Motor neuron (in vitro differentiated cells): ENCODE results near the gene ACO2. TPM values are rescaled to one million over a fixed set of nuclear protein-coding genes. Genes with fewer than 3 reads are reported as not detected.

Experiments
- ATAC-seq, 8 experiments: fragments of 200-7000 bp; cut with Tn5 transposase; replicated peaks in 6 of 8; 2 replicates each; pipeline ENCODE4 v1.8.0; 2021; ENCODE audit warnings: mild to moderate bottlenecking in 8 of 8, moderate library complexity in 8 of 8
- H3K27ac ChIP-seq, 2 donors: fragments of 250-450 bp; sonication (Bioruptor Pico); 2 replicates each; pipeline ENCODE4 v1.9.0; 2021; ENCODE audit warnings: antibody characterized with exemption in 2 of 2, mild to moderate bottlenecking in 2 of 2, moderate library complexity in 1 of 2
- H3K4me1 ChIP-seq, 2 donors: fragments of 250-450 bp; sonication (Bioruptor Pico); replicated peaks in 1 of 2; 2 replicates each; pipeline ENCODE4 v1.6.1; 2021; ENCODE audit warnings: antibody characterized with exemption in 2 of 2, mild to moderate bottlenecking in 2 of 2, moderate library complexity in 1 of 2
- H3K4me3 ChIP-seq, 5 donors: fragments of 250-450 bp; sonication (Bioruptor Pico); 2 replicates each; pipeline ENCODE4 v1.9.0; 2021; ENCODE audit warnings: antibody characterized with exemption in 5 of 5, mild to moderate bottlenecking in 5 of 5, moderate library complexity in 4 of 5
- WGBS, 10 experiments: fragments of 450-650 bp; shearing (Covaris generic); methylation state at CpG; one replicate each; pipeline ENCODE4 v1.0.0; 2022; 5-methylcytosine and 5-hydroxymethylcytosine counted together
- in situ Hi-C, 9 experiments: fragments of 400-800 bp; cut with MboI; loops; one replicate each; pipeline ENCODE4 v1.15.0; 2021; ENCODE audit warnings: low sequenced_read_pairs in 9 of 9, low pct_unique_long_range_greater_than_20kb in 2 of 9; ENCODE audit not compliant: unreplicated experiment in 9 of 9
- total RNA-seq, 8 experiments: library from RNA; unstranded; fragments of 300-600 nt; gene quantifications; 2 replicates each; pipeline versions ENCODE4 v1.2.3 to v1.2.4, GENCODE V29; 2022

Gene ACO2
- total RNA-seq, 8 experiments from 2014 or later: 59.9 to 182 (median 83.6) TPM

DNA sequence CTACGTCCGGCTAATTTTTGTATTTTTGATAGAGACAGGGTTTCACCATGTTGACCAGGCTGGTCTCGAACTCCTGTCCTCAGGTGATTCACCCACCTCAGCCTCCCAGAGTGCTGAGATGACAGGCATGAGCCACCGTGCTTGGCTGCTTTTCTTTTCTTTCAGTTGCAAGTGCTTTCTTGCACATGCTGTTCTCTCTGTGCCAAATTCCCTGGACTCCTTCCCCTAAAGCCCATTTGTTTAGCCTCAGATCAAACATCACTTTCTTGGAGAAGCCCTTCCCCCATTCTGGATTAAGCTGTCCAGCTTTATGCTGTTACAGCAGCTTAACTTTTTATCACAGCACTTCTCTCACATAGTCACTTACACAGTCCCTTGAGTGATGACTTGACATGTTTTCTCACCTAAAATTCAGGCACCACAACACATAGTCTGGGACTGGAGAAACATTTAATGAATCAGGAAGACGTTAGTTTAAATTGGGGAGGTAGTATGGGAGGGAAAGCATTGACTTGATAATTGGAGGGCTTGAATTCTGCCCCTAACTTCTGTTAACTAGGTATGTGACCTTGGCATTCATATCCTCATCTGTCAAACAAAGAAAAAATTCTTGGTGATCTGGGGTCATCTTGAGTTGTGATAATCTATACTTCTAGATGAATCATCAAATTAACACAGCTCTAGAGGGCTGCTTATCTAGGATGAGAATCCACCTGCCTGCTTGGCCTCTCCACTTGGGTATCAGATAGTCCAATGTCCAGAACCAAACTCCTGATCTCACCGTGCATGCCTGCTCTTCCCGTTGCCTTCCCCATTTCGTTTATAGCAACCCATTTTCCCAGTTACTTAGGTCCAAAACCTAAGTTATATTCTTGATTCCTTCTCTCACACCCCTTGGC, 18.4 kb downstream of the ACO2 start:
- in situ Hi-C loops: no loop called here
- ATAC-seq: no peak
- no peaks in the 10 kb centered on the region for H3K4me1 ChIP-seq
- no peak overlapping the region for H3K27ac ChIP-seq
- WGBS, 10 experiments: 82 to 100% (median 91%) methylated on average over 1 to 8 of the region's 8 CpGs; no CpG with 5 or more reads in 3 of the 10 experiments
- H3K4me3 ChIP-seq: no peak overlapping the region

DNA sequence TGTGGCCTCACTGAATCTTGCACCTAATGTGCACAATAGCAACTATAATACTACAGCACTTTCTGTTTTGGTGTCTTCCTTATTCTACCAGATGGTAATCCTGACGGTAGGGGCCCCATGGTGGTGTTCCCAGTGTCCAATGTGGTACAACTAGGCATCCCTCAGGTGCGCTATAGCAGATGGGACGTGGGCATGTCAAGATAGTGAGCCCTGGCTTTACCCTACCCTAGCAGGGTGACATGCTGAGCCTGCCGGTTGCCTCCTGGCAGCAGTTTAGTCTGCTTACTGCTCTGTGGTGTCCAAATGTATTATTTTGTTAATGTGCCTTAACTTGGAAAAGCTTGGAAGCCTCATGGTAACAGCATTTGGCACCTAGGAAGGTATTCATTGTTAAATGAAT, 19.2 kb downstream of the ACO2 start:
- no peak for ATAC-seq
- no peaks in the 10 kb centered on the region for H3K4me1 ChIP-seq
- no peak overlapping the region for H3K27ac ChIP-seq
- in situ Hi-C loops: no loop called here
- no peak overlapping the region for H3K4me3 ChIP-seq
- WGBS, 10 experiments: 56 to 100% (median 84%) methylated on average over 1 to 4 of the region's 4 CpGs; no CpG with 5 or more reads in 2 of the 10 experiments

DNA sequence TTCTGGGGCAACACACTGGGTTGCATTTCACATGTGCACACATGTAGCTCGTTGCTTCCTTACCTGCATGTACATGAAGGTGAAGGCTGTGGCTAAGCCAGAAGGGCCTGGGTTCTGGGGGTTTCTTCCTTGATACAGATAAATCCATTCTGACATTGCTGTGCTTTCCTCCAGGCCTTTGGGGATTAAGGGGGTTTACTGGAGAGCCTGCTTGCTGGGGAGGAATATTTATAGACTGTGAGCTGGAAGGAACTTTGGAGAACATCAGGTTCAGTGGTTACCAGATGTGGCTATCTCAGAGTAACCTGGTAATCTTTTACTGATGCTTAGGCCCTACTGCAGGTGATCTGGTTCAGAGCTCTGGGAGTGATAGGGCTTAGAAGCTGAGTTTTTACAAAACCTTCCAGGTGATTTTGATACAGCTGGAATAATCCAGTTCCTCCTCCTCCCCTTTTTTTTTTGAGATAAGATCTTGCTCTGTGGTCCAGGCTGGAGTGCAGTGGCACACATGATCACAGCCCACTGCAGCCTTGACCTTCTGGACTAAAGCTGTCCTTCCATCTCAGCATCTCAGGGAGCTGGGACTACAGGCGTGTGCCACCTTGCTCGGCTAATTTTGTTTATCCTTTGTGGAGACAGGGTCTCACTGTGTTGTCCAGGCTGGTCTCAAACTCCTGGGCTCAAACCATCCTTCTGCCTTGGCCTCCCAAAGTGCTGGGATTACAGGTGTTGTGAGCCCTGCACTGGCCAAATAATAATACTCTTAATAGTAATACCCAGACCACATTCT, 19.9 kb downstream of the ACO2 start:
- Histone ChIP-seq H3K27ac (no peak overlapping the region), H3K4me1 (no peaks in the 10 kb centered on the region), H3K4me3 (no peak overlapping the region)
- WGBS, 10 experiments: 50 to 93% methylated on average over 2 of the region's 3 CpGs; no CpG with 5 or more reads in 8 of the 10 experiments
- in situ Hi-C loops: no loop called here
- ATAC-seq: no peak

DNA sequence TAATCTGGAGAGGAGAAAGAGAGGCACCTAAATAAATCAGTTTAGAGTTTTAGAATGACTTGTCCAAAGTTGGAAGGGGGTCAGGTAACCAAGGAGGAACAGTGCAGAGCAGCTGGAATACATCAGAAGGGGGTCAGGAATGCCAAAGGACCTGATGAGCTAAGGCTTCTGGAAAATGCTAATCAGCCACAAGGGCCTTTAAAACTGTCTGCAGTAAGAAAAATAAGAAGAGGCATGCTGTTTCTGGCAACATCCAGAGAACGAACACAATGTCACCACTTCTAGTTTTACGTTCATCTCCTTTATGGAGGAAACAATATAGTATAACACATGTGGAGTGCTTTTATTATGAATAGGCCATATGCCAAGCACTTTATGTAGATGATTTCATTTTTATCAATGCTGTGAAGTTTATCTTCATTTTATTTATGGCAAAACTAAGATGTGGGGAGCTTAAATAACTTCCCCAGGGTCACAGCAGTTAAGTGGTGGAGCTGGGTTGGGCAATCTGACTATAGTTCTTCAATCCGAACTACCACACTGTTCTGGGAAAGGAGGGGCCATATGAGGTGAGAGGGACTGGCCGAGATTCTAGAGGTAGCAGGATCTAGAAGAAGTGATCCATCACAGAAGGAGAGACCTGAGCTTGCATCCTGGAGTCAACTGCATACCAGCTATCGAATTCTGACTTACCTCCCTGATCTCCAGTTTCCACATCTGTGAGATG, 22.6 kb downstream of the ACO2 start:
- 35 to 100% (median 90%) methylated on average over 1 to 5 of the region's 5 CpGs; no CpG with 5 or more reads in 1 of the 10 experiments for WGBS, 10 experiments
- in situ Hi-C loops: no loop called here
- H3K27ac ChIP-seq: no peak overlapping the region
- H3K4me3 ChIP-seq: no peak overlapping the region
- peak in 4 of 8 experiments; percentile 48 to 71 (median 58) for ATAC-seq
- no peaks in the 10 kb centered on the region for H3K4me1 ChIP-seq

DNA sequence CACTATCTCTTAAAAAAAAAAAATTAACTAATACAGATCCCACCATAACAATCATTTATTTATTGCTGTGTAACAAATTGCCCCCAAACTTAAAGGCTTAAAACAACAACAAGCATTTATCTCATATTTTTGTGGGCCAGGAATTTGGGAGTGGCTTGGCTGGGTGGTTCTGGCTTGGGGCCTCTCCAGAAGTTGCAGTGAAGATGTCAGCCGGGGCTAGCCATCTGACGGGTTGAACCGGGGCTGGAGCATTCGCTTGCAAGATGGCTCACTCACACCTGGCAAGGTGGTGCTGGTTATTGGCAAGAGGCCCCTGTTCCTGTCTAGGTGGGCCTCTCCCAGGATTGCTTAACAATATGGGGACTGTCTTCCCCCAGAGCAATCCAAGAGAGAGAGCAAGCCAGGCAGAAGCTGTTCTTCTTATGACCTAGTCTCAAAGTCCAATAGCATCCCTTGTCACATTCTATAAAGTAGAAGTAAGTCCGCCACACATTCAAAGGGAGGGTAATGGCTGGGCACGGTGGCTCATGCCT, 29.5 kb downstream of the ACO2 start:
- no peak overlapping the region for H3K27ac ChIP-seq
- ATAC-seq: peak in 2 of 8 experiments; percentile 34 to 60
- H3K4me1 ChIP-seq: no peaks in the 10 kb centered on the region
- 41 to 100% (median 94%) methylated on average over 1 to 3 of the region's 6 CpGs; no CpG with 5 or more reads in 4 of the 10 experiments for WGBS, 10 experiments
- in situ Hi-C loops: no loop called here
- no peak overlapping the region for H3K4me3 ChIP-seq

DNA sequence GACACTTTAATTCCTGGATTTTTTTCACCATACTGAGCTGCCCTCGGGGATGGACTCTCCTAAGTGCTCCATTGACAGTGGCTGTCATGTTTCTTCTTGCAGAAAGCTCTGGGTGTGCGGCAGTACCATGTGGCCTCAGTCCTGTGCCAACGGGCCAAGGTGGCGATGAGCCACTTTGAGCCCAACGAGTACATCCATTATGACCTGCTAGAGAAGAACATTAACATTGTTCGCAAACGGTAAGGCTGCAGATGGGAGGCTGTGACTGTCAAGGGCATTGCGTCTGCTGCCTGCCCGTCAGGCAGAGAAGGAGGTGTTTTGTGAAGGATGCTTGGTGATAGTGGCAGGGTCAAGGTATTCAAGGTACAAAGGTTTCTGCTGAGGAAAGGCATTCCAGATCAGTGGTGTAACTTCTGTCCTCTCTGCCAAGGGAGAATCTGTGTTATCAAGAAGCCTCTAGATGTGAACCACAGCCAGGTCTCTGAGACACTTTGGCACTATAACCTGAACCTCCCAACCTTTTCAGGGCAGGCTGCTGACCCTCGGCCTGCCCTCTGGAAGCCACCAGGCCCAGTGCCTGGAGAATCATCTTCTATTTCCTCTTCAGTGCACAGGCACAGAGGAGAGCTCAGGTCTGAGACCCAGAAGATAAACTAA, 30.8 kb downstream of the ACO2 start:
- 90 to 100% (median 100%) methylated on average over 1 to 10 of the region's 10 CpGs; no CpG with 5 or more reads in 7 of the 10 experiments for WGBS, 10 experiments
- ATAC-seq: no peak
- H3K4me3 ChIP-seq: no peak overlapping the region
- in situ Hi-C loops: loop anchor here in 1 of 9 experiments (10.0 kb wide), 1 partner anchor 95 kb away; no protein-coding TSS in a partner anchor
- no peak overlapping the region for H3K27ac ChIP-seq
- no peaks in the 10 kb centered on the region for H3K4me1 ChIP-seq

DNA sequence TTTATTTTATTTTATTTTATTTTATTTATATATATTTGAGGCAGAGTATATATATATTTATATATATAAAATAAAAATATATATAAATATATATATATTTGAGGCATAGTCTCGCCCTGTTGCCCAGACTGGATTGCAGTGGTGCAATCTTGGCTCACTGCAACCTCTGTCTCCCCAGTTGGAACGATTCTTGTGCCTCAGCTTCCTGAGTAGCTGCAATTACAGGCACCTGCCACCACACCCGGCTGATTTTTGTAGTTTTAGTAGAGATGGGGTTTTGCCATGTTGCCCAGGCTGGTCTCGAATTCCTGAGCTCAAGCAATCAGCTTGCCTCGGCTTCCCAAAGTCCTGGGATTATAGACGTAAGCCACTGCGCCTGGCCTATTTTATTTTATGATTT, 31.4 kb downstream of the ACO2 start:
- Histone ChIP-seq H3K4me3 (no peak overlapping the region), H3K4me1 (no peaks in the 10 kb centered on the region), H3K27ac (no peak overlapping the region)
- in situ Hi-C loops: loop anchor here in 1 of 9 experiments (10.0 kb wide), 1 partner anchor 96 kb away; no protein-coding TSS in a partner anchor
- ATAC-seq: no peak
- WGBS, 10 experiments: 90 to 100% (median 95%) methylated on average over 1 to 4 of the region's 7 CpGs; no CpG with 5 or more reads in 4 of the 10 experiments

DNA sequence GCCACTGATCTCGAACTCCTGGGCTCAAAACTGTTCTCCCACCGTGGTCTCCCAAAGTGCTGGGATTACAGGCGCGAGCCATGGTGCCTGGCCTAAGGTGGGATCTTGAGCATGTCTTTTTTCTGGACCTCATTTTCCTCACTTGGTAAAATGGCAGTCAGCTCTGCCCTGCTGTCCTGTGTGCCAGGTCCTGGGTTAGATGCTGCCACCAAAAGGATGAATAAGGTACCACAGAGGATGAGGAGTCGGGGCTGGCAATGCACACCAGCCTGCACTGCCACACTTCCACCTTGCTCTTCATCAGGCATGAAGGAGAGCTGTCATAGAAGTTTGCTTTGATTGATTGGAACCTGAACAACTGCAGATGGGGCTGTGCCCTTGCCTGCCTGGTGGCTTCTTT, 32.3 kb downstream of the ACO2 start:
- Histone ChIP-seq H3K27ac (no peak overlapping the region), H3K4me1 (no peaks in the 10 kb centered on the region), H3K4me3 (no peak overlapping the region)
- 80 to 100% (median 93%) methylated on average over 1 to 3 of the region's 5 CpGs; no CpG with 5 or more reads in 5 of the 10 experiments for WGBS, 10 experiments
- peak in 3 of 8 experiments; percentile 38 to 60 (median 52) for ATAC-seq
- in situ Hi-C loops: loop anchor here in 1 of 9 experiments (10.0 kb wide), 1 partner anchor 96 kb away; no protein-coding TSS in a partner anchor

DNA sequence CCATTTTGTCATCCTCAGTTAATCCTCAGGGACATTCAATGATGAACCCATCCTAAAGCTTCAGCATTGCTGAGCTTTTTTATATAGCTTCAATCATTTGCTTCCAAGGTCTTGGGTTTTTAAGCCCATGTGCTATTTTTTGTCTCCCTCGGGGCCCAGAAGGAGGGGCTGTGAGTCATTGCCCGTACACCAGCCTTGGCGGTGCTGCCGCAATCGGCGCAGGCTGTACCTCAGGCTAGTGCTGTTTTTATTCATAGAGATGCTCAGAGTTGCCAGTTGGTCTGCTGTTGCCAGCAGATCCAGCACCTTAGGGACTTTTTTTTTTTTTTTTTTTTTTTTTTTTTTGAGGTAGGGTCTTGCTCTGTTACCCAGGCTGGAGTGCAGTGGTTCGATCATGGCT, 35.5 kb downstream of the ACO2 start:
- 60 to 100% (median 94%) methylated on average over 1 to 6 of the region's 7 CpGs; no CpG with 5 or more reads in 5 of the 10 experiments for WGBS, 10 experiments
- H3K4me1 ChIP-seq: no peaks in the 10 kb centered on the region
- no peak overlapping the region for H3K4me3 ChIP-seq
- H3K27ac ChIP-seq: no peak overlapping the region
- ATAC-seq: peak in 3 of 8 experiments; percentile 41 to 90 (median 86)
- in situ Hi-C loops: loop anchor here in 1 of 9 experiments (10.0 kb wide), 1 partner anchor 100 kb away; no protein-coding TSS in a partner anchor

DNA sequence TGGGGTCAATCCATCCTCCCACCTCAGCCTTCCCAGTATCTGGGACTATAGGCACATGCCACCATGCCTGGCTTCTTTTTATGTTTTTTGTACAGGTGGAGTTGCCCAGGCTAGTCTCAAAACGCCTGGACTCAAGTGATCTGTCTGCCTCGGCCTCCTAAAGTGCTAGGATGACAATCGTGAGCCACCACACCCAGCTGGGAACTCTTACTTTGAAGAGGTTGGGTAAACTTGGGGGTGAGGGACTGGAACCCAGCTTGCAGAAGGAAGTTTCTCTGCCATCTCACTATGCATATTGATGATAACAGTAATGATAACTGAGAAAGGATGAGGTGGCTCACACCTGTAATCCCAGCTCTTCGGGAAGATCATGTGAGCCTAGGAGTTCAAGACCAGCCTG, 35.9 kb downstream of the ACO2 start:
- no peak for ATAC-seq

DNA sequence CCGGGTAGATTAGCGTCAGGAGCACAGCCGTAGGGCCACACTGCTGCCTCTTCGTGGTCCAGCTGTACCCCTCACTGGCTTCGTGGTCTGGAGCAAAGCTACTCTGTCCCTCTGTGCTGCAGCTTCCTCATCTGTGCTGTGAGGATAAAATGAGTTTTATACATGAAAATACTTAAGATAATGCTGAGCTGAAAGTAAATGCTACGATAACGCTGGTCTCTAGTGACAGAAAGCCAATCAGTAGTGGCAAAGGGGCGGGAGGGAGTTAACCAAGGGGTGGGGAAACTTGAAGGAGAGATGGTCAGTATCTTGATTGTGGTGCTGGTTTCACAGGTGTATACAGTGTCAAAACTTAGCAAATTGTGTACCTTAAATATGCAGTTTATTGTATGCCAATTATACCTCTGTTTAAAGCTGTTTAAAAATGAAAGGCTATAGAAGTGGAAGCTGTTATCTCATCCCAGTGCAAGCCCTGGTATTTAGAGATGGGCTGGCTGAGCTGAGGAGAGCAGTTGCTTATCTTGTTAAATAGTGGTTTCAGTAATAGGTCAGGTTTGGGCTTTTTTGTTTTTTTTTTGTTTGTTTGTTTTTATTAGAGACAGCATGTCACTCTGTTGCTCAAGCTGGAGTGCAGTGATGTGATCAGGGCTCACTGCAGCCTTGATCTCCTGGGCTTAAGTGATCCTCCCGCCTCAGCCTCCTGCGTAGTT, 36.7 kb downstream of the ACO2 start:
- in situ Hi-C loops: loop anchor here in 1 of 9 experiments (10.0 kb wide), 1 partner anchor 101 kb away; no protein-coding TSS in a partner anchor
- Histone ChIP-seq H3K27ac (no peak overlapping the region), H3K4me3 (no peak overlapping the region), H3K4me1 (no peaks in the 10 kb centered on the region)
- ATAC-seq: no peak
- WGBS, 10 experiments: 60 to 100% (median 98%) methylated on average over 1 to 8 of the region's 10 CpGs; no CpG with 5 or more reads in 2 of the 10 experiments

More for the DNA sequence above, 35.9 kb downstream of the ACO2 start:
- no peak overlapping the region for H3K27ac ChIP-seq
- H3K4me1 ChIP-seq: no peaks in the 10 kb centered on the region
- in situ Hi-C loops: loop anchor here in 1 of 9 experiments (10.0 kb wide), 1 partner anchor 100 kb away; no protein-coding TSS in a partner anchor
- 80 to 100% (median 89%) methylated on average over 1 to 4 of the region's 4 CpGs; no CpG with 5 or more reads in 6 of the 10 experiments for WGBS, 10 experiments
- H3K4me3 ChIP-seq: no peak overlapping the region
